ENCODE data around the gene NNT.
"Not testable (repeated sequence)": the region's sequence is repeated elsewhere in the genome, so short reads cannot be mapped to it uniquely, and the experiment has no call there.

Gene NNT

GRCh38 chr5:43602461-43603343 is at the start of gene NNT:
NNT (plus strand) TSS chr5:43603180; CDS start chr5:43609196, 6,016 bp downstream.
- DNase-seq (ENCODE audit: low spot score): peak; percentile 42

- no peak for DNase-seq (ENCODE audit: low spot score)
These were observed 49.6 kb upstream of the NNT start for GRCh38 chr5:43553381-43553780.

GRCh38 chr5:43554497-43554896 is 48.5 kb upstream of the NNT start:
- DNase-seq (ENCODE audit: low spot score): no peak

GRCh38 chr5:43555895-43556606 is 46.9 kb upstream of the NNT start:
- peak; percentile 8 for DNase-seq (ENCODE audit: low spot score)

GRCh38 chr5:43556607-43556856 is 46.4 kb upstream of the NNT start:
- DNase-seq (ENCODE audit: low spot score): not testable (repeated sequence)

GRCh38 chr5:43556857-43557542 is 46.0 kb upstream of the NNT start, which contains the start of gene PAIP1:
PAIP1 (minus strand) TSS chr5:43557077; CDS start chr5:43556846, 231 bp downstream.
- peak; percentile 38 for DNase-seq (ENCODE audit: low spot score)

GRCh38 chr5:43560128-43560527 is 42.9 kb upstream of the NNT start:
- no peak for DNase-seq (ENCODE audit: low spot score)

GRCh38 chr5:43561356-43561755 is 41.6 kb upstream of the NNT start:
- DNase-seq (ENCODE audit: low spot score): no peak

GRCh38 chr5:43563321-43563720 is 39.7 kb upstream of the NNT start:
- DNase-seq (ENCODE audit: low spot score): no peak

- no peak for DNase-seq (ENCODE audit: low spot score)
These were observed 38.6 kb upstream of the NNT start for GRCh38 chr5:43564289-43564850.

- no peak for DNase-seq (ENCODE audit: low spot score)
These were observed 37.9 kb upstream of the NNT start for GRCh38 chr5:43565043-43565442.

GRCh38 chr5:43567967-43568366 is 35.0 kb upstream of the NNT start:
- no peak for DNase-seq (ENCODE audit: low spot score)

GRCh38 chr5:43569236-43569746 is 33.7 kb upstream of the NNT start:
- DNase-seq (ENCODE audit: low spot score): no peak

- no peak for DNase-seq (ENCODE audit: low spot score)
These were observed 32.4 kb upstream of the NNT start for GRCh38 chr5:43570450-43571158.

GRCh38 chr5:43571237-43571636 is 31.7 kb upstream of the NNT start:
- DNase-seq (ENCODE audit: low spot score): no peak

GRCh38 chr5:43572357-43572756 is 30.6 kb upstream of the NNT start:
- DNase-seq (ENCODE audit: low spot score): no peak

- DNase-seq (ENCODE audit: low spot score): no peak
These were observed 29.9 kb upstream of the NNT start for GRCh38 chr5:43573058-43573457.

- DNase-seq (ENCODE audit: low spot score): not testable (repeated sequence)
These were observed 22.4 kb upstream of the NNT start for GRCh38 chr5:43580402-43581210.

- peak; percentile 17 for DNase-seq (ENCODE audit: low spot score)
These were observed 21.6 kb upstream of the NNT start for GRCh38 chr5:43581398-43581797.

GRCh38 chr5:43582082-43583005 is 20.6 kb upstream of the NNT start:
- DNase-seq (ENCODE audit: low spot score): no peak

All from COLO829 (cell line).